ENCODE data around the gene COL18A1. TPM values are rescaled to one million over a fixed set of nuclear protein-coding genes. Genes with fewer than 3 reads are reported as not detected.

Gene COL18A1
- total RNA-seq, 4 donors from 2014 or later: 97.7 to 173 (median 110) TPM

DNA sequence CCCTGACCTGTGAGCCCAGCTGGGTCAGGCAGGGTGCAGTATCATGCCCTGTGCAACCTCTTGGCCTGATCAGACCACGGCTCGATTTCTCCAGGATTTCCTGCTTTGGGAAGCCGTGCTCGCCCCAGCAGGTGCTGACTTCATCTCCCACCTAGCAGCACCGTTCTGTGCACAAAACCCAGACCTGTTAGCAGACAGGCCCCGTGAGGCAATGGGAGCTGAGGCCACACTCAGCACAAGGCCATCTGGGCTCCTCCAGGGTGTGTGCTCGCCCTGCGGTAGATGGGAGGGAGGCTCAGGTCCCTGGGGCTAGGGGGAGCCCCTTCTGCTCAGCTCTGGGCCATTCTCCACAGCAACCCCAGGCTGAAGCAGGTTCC is 107.6 kb downstream of the COL18A1 start:
- no peak for DNase-seq (ENCODE audit: extremely low spot score)
- Histone ChIP-seq H3K9me3 (peaks cover 0 to under 1% (median under 1%) of the 10 kb centered on the region in 4 donors), H3K27ac (replicated peaks in 1 of 4) (no peak overlapping the region), H3K36me3 (peaks cover 0 to 53% (median 37%) of the 10 kb centered on the region in 4 donors), H3K27me3 (no peaks in the 10 kb centered on the region), H3K4me1 (no peaks in the 10 kb centered on the region), H3K4me3 (no peak overlapping the region)
- WGBS: 82% methylated on average over 3 of the region's 8 CpGs
- intact Hi-C loops (cut with DNase I): no loop called here
- TF ChIP-seq POLR2A (IDR thresholded peaks at IDR 0.05; ENCODE audit: low read depth): no peak
- TF ChIP-seq, protein P1, sequence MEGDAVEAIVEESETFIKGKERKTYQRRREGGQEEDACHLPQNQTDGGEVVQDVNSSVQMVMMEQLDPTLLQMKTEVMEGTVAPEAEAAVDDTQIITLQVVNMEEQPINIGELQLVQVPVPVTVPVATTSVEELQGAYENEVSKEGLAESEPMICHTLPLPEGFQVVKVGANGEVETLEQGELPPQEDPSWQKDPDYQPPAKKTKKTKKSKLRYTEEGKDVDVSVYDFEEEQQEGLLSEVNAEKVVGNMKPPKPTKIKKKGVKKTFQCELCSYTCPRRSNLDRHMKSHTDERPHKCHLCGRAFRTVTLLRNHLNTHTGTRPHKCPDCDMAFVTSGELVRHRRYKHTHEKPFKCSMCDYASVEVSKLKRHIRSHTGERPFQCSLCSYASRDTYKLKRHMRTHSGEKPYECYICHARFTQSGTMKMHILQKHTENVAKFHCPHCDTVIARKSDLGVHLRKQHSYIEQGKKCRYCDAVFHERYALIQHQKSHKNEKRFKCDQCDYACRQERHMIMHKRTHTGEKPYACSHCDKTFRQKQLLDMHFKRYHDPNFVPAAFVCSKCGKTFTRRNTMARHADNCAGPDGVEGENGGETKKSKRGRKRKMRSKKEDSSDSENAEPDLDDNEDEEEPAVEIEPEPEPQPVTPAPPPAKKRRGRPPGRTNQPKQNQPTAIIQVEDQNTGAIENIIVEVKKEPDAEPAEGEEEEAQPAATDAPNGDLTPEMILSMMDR (IDR thresholded peaks at IDR 0.05): no peak
- no peak for TF ChIP-seq EP300 (IDR thresholded peaks at IDR 0.05)
- no peak for TF ChIP-seq POLR2AphosphoS5 (IDR thresholded peaks at IDR 0.05)

DNA sequence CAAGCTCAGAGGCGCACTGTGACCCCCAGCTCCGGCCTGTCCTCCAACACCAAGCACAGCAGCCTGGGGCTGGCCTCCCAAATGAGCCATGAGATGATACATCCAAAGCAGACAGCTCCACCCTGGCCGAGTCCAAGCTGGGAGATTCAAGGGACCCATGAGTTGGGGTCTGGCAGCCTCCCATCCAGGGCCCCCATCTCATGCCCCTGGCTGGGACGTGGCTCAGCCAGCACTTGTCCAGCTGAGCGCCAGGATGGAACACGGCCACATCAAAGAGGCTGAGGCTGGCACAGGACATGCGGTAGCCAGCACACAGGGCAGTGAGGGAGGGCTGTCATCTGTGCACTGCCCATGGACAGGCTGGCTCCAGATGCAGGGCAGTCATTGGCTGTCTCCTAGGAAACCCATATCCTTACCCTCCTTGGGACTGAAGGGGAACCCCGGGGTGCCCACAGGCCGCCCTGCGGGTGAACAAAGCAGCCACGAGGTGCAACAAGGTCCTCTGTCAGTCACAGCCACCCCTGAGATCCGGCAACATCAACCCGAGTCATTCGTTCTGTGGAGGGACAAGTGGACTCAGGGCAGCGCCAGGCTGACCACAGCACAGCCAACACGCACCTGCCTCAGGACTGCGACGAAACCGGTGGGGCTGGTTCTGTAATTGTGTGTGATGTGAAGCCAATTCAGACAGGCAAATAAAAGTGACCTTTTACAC is 108.2 kb downstream of the COL18A1 start:
- no peaks in the 10 kb centered on the region for H3K4me1 ChIP-seq
- no peak for DNase-seq (ENCODE audit: extremely low spot score)
- H3K9me3 ChIP-seq: peaks cover 0 to 6% (median 3%) of the 10 kb centered on the region in 4 donors
- no peak for TF ChIP-seq POLR2A (IDR thresholded peaks at IDR 0.05; ENCODE audit: low read depth)
- TF ChIP-seq EP300 (IDR thresholded peaks at IDR 0.05): no peak
- peaks cover 0 to 53% (median 37%) of the 10 kb centered on the region in 4 donors for H3K36me3 ChIP-seq
- intact Hi-C loops (cut with DNase I): no loop called here
- no peak overlapping the region for H3K4me3 ChIP-seq
- H3K27me3 ChIP-seq: no peaks in the 10 kb centered on the region
- 87% methylated on average over 13 of the region's 19 CpGs for WGBS
- H3K27ac ChIP-seq (replicated peaks in 1 of 4): no peak overlapping the region

DNA sequence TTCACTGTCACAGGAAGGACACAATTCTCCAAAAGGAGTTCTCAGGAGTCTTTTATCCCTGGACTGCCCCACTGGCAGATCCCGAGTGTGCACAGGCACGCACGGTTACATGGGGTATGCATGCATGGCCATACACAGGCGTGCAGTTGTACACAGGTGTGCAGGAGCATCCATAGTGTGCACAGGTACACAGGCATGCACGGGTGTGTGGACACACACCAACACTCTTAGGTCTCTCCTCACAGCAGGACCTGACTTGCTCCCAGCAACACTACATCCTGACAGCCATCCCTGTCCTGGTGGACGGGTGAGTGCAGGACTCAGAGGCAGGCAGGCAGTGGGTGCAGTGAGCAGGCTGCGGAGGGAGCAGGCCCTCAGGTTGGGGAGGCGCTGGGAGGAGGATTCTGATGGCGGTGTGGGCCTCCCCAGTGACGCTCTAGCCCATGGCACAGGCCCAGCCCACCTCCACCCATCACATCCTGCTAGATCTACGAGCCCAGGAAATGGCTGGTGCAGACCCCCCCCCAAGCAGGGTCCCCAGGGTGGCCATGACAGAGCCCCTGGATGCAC is 108.9 kb downstream of the COL18A1 start:
- TF ChIP-seq POLR2A (IDR thresholded peaks at IDR 0.05; ENCODE audit: low read depth): no peak
- no peak for TF ChIP-seq POLR2AphosphoS5 (IDR thresholded peaks at IDR 0.05)
- TF ChIP-seq, protein P1 (IDR thresholded peaks at IDR 0.05): no peak
- Histone ChIP-seq H3K36me3 (peaks cover 0 to 51% (median 37%) of the 10 kb centered on the region in 4 donors), H3K4me1 (no peaks in the 10 kb centered on the region), H3K9me3 (peaks cover 0 to 13% (median 10%) of the 10 kb centered on the region in 4 donors), H3K27ac (replicated peaks in 1 of 4) (no peak overlapping the region), H3K4me3 (no peak overlapping the region), H3K27me3 (no peaks in the 10 kb centered on the region)
- intact Hi-C loops (cut with DNase I): no loop called here
- no CpG with 5 or more reads among the region's 11 CpGs for WGBS
- DNase-seq (ENCODE audit: extremely low spot score): no peak

DNA sequence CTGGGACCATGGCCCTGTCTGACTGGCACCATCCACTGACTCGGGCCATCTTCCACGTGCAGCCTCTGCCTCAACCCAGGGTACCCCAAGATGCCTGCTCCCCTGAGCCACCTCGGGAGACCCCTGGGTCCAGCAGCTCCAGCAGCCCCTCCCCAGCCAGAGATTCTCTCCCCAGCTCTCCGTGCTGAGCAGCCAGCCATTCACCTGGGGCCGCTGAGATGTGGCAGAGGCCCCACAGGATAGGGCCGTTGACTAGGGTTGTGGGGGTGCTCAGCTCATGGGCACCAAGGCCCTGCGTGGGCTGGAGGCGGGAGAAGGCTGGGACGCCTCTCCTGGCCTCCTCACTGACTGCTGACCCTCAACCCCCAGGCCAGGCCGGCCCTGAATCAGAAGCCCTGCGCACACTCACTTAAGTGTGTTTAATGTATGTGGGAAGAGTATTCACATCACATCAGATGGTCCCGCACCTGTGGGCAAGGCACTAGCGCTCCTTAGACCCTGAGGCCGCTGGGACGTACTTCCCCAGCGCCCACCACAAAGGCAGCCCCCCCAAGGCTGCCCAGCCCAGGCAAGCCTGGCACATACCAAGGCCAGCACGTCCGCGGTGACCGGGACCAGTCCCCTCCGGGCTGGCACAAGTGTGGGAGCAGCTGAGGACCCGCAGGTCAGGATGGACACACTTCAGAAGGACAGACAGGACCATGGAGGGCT is 109.5 kb downstream of the COL18A1 start:
- Histone ChIP-seq H3K27ac (replicated peaks in 1 of 4) (no peak overlapping the region), H3K9me3 (peaks cover 0 to 19% (median 16%) of the 10 kb centered on the region in 4 donors), H3K27me3 (no peaks in the 10 kb centered on the region), H3K4me3 (no peak overlapping the region), H3K36me3 (peaks cover 0 to 45% (median 34%) of the 10 kb centered on the region in 4 donors), H3K4me1 (no peaks in the 10 kb centered on the region)
- WGBS: 91% methylated on average over 11 of the region's 22 CpGs
- intact Hi-C loops (cut with DNase I): no loop called here
- TF ChIP-seq POLR2A (IDR thresholded peaks at IDR 0.05; ENCODE audit: low read depth) (no peak), EP300 (IDR thresholded peaks at IDR 0.05) (no peak), POLR2AphosphoS5 (IDR thresholded peaks at IDR 0.05) (no peak)
- TF ChIP-seq, protein P1 (IDR thresholded peaks at IDR 0.05): no peak
- DNase-seq (ENCODE audit: extremely low spot score): no peak
